Endothelial cell of umbilical vein (primary cell): Measurements from ENCODE around the gene AGBL4. TPM values are rescaled to one million over a fixed set of nuclear protein-coding genes. Genes with fewer than 3 reads are reported as not detected.

Experiments
- BruUV-seq: library from RNA; stranded (reverse); fragments of 400-500 nt; replicated peaks from 2 replicates; lab custom pipeline; 2021; lab: Mats Ljungman, UMichigan
- CTCF ChIA-PET: fragments of 300-600, 350-600 bp; sonication (Branson Sonifier 250); formaldehyde crosslinking; loops from one replicate; lab custom pipeline; 2021; ENCODE audit warnings: antibody characterized with exemption, inconsistent platforms; lab: Charles Lee
- POLR2A ChIA-PET: fragments of 300-600, 350-600 bp; sonication (Branson Sonifier 250); formaldehyde crosslinking; loops from one replicate; lab custom pipeline; 2021; ENCODE audit warnings: antibody characterized with exemption, inconsistent platforms; lab: Charles Lee
- DNase-seq: peaks from one replicate; pipeline ENCODE4 v3.0.0-alpha.2; 2011; ENCODE audit warnings: low read depth, low spot score
- FAIRE-seq: peaks from 2 replicates; lab custom pipeline; 2011; peaks lifted over from hg19 to GRCh38; lab: Jason Lieb, UNC
- H2AFZ ChIP-seq: 2 replicates; pipeline ENCODE4 v1.6.0; 2012; ENCODE audit warnings: low read depth, low read length, control low read depth, inconsistent platforms
- H3K27ac ChIP-seq: 2 replicates; pipeline ENCODE4 v1.5.1; 2011; ENCODE audit warnings: low read depth, mild to moderate bottlenecking, control low read depth, low read length, moderate library complexity; ENCODE audit not compliant: insufficient read depth
- H3K27me3 ChIP-seq, 2 experiments: 2 replicates each; pipeline versions ENCODE4 v1.6.0 to v1.6.1; 2011; ENCODE audit warnings: low read length in 2 of 2, mixed read lengths in 1 of 2; ENCODE audit not compliant: control insufficient read depth in 2 of 2, insufficient read depth in 2 of 2
- H3K36me3 ChIP-seq, 2 experiments: 2 replicates in 1 of 2; 3 replicates in 1 of 2; pipeline ENCODE4 v1.5.1; 2011; ENCODE audit warnings: low read length in 2 of 2, mild to moderate bottlenecking in 1 of 2, moderate library complexity in 1 of 2; ENCODE audit not compliant: control insufficient read depth in 2 of 2, insufficient read depth in 2 of 2; ENCODE audit errors: extremely low read depth in 1 of 2
- H3K4me1 ChIP-seq: 3 replicates; pipeline ENCODE4 v1.5.1; 2011; ENCODE audit warnings: mild to moderate bottlenecking, low read length; ENCODE audit not compliant: control insufficient read depth, insufficient read depth; ENCODE audit errors: extremely low read depth
- H3K4me2 ChIP-seq: 2 replicates; pipeline ENCODE4 v1.6.1; 2011; ENCODE audit warnings: low read length, control low read depth, mixed read lengths; ENCODE audit not compliant: insufficient read depth
- H3K4me3 ChIP-seq, 3 experiments: fragments of 200-600 bp in 1 of 3; sonication (generic), shearing (Covaris generic) in 1 of 3; replicated peaks in 1 of 3; 2 replicates each; pipeline ENCODE4 v1.5.1; 2011 to 2016; ENCODE audit warnings: control low read depth in 3 of 3, low read length in 3 of 3, mild to moderate bottlenecking in 2 of 3, inconsistent platforms in 1 of 3, low read depth in 1 of 3, moderate library complexity in 1 of 3; ENCODE audit not compliant: insufficient read depth in 1 of 3
- H3K79me2 ChIP-seq: 2 replicates; pipeline ENCODE4 v1.6.0; 2012; ENCODE audit warnings: low read length, inconsistent platforms; ENCODE audit not compliant: control insufficient read depth, insufficient read depth
- H3K9ac ChIP-seq: replicated peaks from 2 replicates; pipeline ENCODE3; 2011; ENCODE audit warnings: low read length, control low read depth; ENCODE audit not compliant: insufficient read depth; ENCODE audit errors: extremely low read depth
- H3K9me1 ChIP-seq: replicated peaks from 3 replicates; pipeline ENCODE4 v1.6.0; 2011; ENCODE audit warnings: mild to moderate bottlenecking, low read length; ENCODE audit not compliant: control insufficient read depth, insufficient read depth; ENCODE audit errors: extremely low read depth
- H3K9me3 ChIP-seq: replicated peaks from 2 replicates; pipeline ENCODE4 v1.5.1; 2012; ENCODE audit warnings: low read length, inconsistent platforms; ENCODE audit not compliant: control insufficient read depth, insufficient read depth
- H4K20me1 ChIP-seq: replicated peaks from 2 replicates; pipeline ENCODE3; 2011; ENCODE audit warnings: mild to moderate bottlenecking, low read length; ENCODE audit not compliant: control insufficient read depth, insufficient read depth; ENCODE audit errors: extremely low read depth
- CTCF ChIP-seq, 2 donors: IDR thresholded peaks; 1 replicate in 1 of 2; 2 replicates in 1 of 2; pipeline ENCODE4 v1.5.1; 2011; ENCODE audit warnings: low read length in 2 of 2, mild to moderate bottlenecking in 2 of 2, moderate library complexity in 2 of 2, control low read depth in 1 of 2, inconsistent platforms in 1 of 2, low read depth in 1 of 2; ENCODE audit not compliant: insufficient read depth in 1 of 2; ENCODE audit errors: extremely low read depth in 1 of 2
- FOS ChIP-seq: IDR thresholded peaks from 2 replicates; pipeline ENCODE4 v1.6.1; 2011; ENCODE audit warnings: mild to moderate bottlenecking, low read length, moderate library complexity, borderline replicate concordance; ENCODE audit not compliant: insufficient read depth
- JUN ChIP-seq: IDR thresholded peaks from 2 replicates; pipeline ENCODE4 v1.6.1; 2011; ENCODE audit warnings: borderline replicate concordance, low read depth; ENCODE audit not compliant: insufficient read length, insufficient read depth
- MAX ChIP-seq: IDR thresholded peaks from 2 replicates; pipeline ENCODE4 v1.6.1; 2011; ENCODE audit not compliant: insufficient read depth, insufficient read length
- dilution Hi-C: fragments of 300-500 bp; cut with MboI; formaldehyde crosslinking; loops from one replicate; pipeline ENCODE4 v1.15.0; 2019; ENCODE audit warnings: low sequenced_read_pairs; ENCODE audit not compliant: extremely low pct_ligation_motif_present
- intact Hi-C: fragments of 100-400 bp; cut with micrococcal nuclease; formaldehyde crosslinking; loops from one replicate; pipeline ENCODE4 v1.10.0; 2022
- polyA plus RNA-seq, 4 experiments: library from polyadenylated mRNA; depleted of rRNA in 3 of 4; stranded (reverse) in 3 of 4; unstranded in 1 of 4; fragments of >200 nt; gene quantifications; 2 replicates each; pipeline versions ENCODE4 v1.2.1 to v1.2.3, GENCODE V29; 2011 to 2012; ENCODE audit warnings: missing spikeins in 1 of 4
- total RNA-seq: library from RNA; stranded (reverse); gene quantifications from 2 replicates; pipeline ENCODE4 v1.2.3, GENCODE V29; 2021

The AGBL4 gene
- total and polyA plus RNA-seq, 2 donors (not counting 3 experiments of a cell fraction or from before 2014, with no cell fraction given): not detected

GRCh38 chr1:48499211-48499735 lies 1524.5 kb downstream of the AGBL4 start:
- H3K4me1 ChIP-seq: peaks cover 4% of the 10 kb centered on the region
- DNase-seq: no peak
- POLR2A ChIA-PET: no interaction called here
- intact Hi-C loops: loop anchor here (5.0 kb wide), 1 partner anchor 272 kb away; no protein-coding TSS in a partner anchor
- no peaks in the 10 kb centered on the region for H3K36me3 ChIP-seq
- H3K27ac ChIP-seq: no peak overlapping the region
- no peaks in the 10 kb centered on the region for H4K20me1 ChIP-seq
- dilution Hi-C loops: no loop called here
- H3K79me2 ChIP-seq: no peaks in the 10 kb centered on the region
- BruUV-seq: no TSS peak
- no peaks in the 10 kb centered on the region for H3K9me1 ChIP-seq
- H3K4me2 ChIP-seq: no peak overlapping the region
- TF ChIP-seq JUN: no peak
- no peak for TF ChIP-seq CTCF (IDR thresholded peaks at IDR 0.05; ENCODE audit: extremely low read depth in 1 of 2, insufficient read depth in 1 of 2, low read depth in 1 of 2, low read length in 2 of 2)
- H3K9ac ChIP-seq: no peak overlapping the region
- CTCF ChIA-PET: interaction anchor here (0.8 to 3.0 kb wide), 15 partner anchors 8 to 1850 kb away, joined by 3 to 39 read pairs (median 9); partner anchors contain the start of gene SPATA6
- no peak overlapping the region for H2AFZ ChIP-seq
- H3K4me3 ChIP-seq: no peak overlapping the region
- no peaks in the 10 kb centered on the region for H3K27me3 ChIP-seq
- no peaks in the 10 kb centered on the region for H3K9me3 ChIP-seq
- no peak for FAIRE-seq

- Histone ChIP-seq H3K9me1 (no peaks in the 10 kb centered on the region), H3K27ac (no peak overlapping the region), H4K20me1 (no peaks in the 10 kb centered on the region), H3K4me3 (no peak overlapping the region), H2AFZ (no peak overlapping the region), H3K9ac (no peak overlapping the region), H3K9me3 (no peaks in the 10 kb centered on the region), H3K79me2 (no peaks in the 10 kb centered on the region), H3K4me2 (no peak overlapping the region), H3K4me1 (peaks cover 7% of the 10 kb centered on the region), H3K27me3 (no peaks in the 10 kb centered on the region), H3K36me3 (no peaks in the 10 kb centered on the region)
- peak; percentile 73 for DNase-seq
- ChIA-PET CTCF (interaction anchor here (0.5 to 3.0 kb wide), 59 partner anchors 7 to 1851 kb away, joined by 3 to 49 read pairs (median 5); partner anchors contain the start of gene SPATA6), POLR2A (no interaction called here)
- dilution Hi-C loops: no loop called here
- BruUV-seq: no TSS peak
- peak; percentile 82 for FAIRE-seq
- TF ChIP-seq FOS: no peak
- TF ChIP-seq CTCF (IDR thresholded peaks at IDR 0.05; ENCODE audit: extremely low read depth in 1 of 2, insufficient read depth in 1 of 2, low read depth in 1 of 2, low read length in 2 of 2): peak; percentile 93 to 96
- peak; percentile 53 for TF ChIP-seq MAX
- intact Hi-C loops: loop anchor here (1.0 to 5.0 kb wide), 4 partner anchors 26 to 389 kb away; partner anchors contain the start of gene SPATA6
Observed at GRCh38 chr1:48498096-48498791, 1525.5 kb downstream of the AGBL4 start.
